ENCODE results near the gene MFSD6. TPM values are rescaled to one million over a fixed set of nuclear protein-coding genes. Genes with fewer than 3 reads are reported as not detected.

MFSD6 gene
- total and polyA plus RNA-seq, 2 of the 8 experiments (the other 6 are each of a cell fraction or from before 2014, with no cell fraction given), result 1.8 to 5.1 TPM

DNA sequence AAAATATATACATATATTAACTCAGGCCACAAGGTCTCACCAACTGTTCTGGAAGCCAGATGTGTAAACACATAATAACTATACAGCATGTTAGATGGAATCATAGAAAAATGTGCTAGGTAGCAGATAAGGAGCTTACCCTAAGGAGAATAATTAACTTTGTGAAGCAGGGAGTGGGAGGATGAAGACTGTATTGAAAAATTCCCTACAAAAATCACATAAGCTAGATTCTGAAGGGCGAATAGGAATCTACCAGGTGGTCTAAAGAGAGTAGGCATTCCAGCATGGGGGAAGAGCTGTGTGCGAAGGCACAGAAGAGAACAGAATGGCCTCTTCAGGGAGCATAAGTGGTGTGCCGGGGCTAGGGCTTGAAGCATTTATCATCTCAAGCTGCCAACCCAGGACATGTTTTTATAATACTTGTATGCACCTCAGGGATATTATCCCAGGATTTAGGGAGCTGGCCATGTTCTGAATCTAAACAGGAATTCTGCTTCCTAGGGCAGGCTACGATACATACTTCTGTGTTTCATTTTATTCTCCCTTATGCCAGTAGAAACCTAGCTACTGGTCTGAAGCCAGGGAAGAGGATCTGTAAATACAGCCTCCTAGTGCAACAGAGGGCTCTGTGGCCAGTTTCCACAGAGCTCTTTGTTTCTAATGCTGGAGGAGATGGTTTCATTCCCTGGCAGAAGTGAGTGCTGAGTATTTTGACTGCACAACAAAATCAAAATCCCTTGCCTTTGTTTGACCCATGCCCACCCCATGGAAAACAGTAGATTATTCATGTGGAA lies 69.7 kb downstream of the MFSD6 start (continued):
- no peak for TF ChIP-seq CHD7 (IDR thresholded peaks at IDR 0.05; ENCODE audit: insufficient replicate concordance, low read length)
- TF ChIP-seq SIRT6 (IDR thresholded peaks at IDR 0.05; ENCODE audit: low read length), result no peak
